ENCODE measurements around the gene SPN. TPM values are rescaled to one million over a fixed set of nuclear protein-coding genes. Genes with fewer than 3 reads are reported as not detected.
"Not testable (repeated sequence)": the region's sequence is repeated elsewhere in the genome, so short reads cannot be mapped to it uniquely, and the experiment has no call there.

SPN gene
- total and polyA plus RNA-seq, 5 donors from 2014 or later = 103 to 149 (median 134) TPM

DNA sequence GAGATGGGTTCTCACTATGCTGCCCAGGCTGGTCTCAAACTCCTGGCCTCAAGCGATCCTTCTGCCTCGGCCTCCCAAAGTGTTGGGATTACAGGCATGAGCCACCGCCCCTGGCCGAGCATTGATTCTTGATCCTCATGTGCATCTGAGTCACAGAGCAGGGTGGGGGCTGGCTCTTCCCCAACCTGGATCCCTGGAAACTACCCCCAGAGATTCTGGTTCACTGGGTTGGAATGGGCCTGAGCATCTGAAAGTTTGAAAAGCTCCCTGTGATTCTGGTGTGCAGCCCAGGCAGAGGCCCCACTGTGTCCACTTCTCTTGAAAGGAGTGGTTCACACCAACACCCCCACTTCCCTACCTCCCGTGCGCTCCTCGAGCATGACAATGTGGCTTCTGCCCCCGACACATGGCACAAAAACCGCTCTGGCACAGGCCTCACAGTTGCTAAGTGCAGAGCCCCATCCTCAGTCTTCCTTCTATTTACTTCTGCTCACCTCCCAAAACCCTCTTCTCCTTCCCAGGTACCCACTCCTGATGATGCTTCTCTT, 20.6 kb downstream of the SPN start:
- Histone ChIP-seq H3K27me3 (ENCODE audit: control insufficient read depth, insufficient read depth, low read length) (no peaks in the 10 kb centered on the region), H3K9me3 (ENCODE audit: control insufficient read depth in 2 of 2, low read length in 2 of 2) (no peaks in the 10 kb centered on the region), H3K27ac (ENCODE audit: insufficient read depth, low read length, poor library complexity, severe bottlenecking) (no peak overlapping the region), H3K36me3 (ENCODE audit: control insufficient read depth, insufficient read depth, low read length) (no peaks in the 10 kb centered on the region), H3K4me3 (ENCODE audit: low read depth, low read length) (no peak overlapping the region), H3K4me1 (ENCODE audit: control insufficient read depth, insufficient read depth, low read length, poor library complexity, severe bottlenecking) (peaks cover 18% of the 10 kb centered on the region)
- DNase-seq (no peak), ATAC-seq (ENCODE audit: low read depth in 2 of 2) (no peak)
- Mint-ChIP-seq H3K4me3 (no peak overlapping the region), H3K9me3 (no peaks in the 10 kb centered on the region), H3K4me1 (peaks cover 0 to 32% (median 13%) of the 10 kb centered on the region in 4 donors), H3K36me3 (no peaks in the 10 kb centered on the region), H3K27ac (no peak overlapping the region), H3K27me3 (no peaks in the 10 kb centered on the region)

DNA sequence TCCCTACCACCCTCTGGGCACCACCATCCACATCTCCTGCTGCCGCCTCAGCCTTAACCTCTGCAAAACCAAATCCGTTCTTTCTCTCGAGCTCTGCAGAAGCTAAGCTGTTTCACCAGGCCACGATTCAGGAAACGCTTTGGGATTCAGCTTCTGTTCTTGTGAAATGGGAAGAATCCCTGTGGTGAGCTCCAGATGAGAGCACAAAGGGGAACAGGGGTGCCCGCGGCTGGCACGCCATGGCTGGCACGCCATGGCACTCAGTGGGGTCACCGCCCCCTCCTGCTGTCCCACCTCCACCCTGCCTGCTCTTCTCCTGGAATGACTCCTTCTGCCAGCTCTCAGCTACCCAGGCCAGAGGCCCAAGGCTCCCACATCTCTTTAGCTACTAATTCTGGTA, 21.6 kb downstream of the SPN start:
- Mint-ChIP-seq H3K9me3 (no peaks in the 10 kb centered on the region), H3K36me3 (no peaks in the 10 kb centered on the region), H3K4me1 (peaks cover 0 to 25% (median 9%) of the 10 kb centered on the region in 4 donors), H3K27ac (no peak overlapping the region), H3K4me3 (no peak overlapping the region), H3K27me3 (no peaks in the 10 kb centered on the region)
- no peak for DNase-seq
- Histone ChIP-seq H3K4me1 (ENCODE audit: control insufficient read depth, insufficient read depth, low read length, poor library complexity, severe bottlenecking) (peaks cover 9% of the 10 kb centered on the region), H3K4me3 (ENCODE audit: low read depth, low read length) (no peak overlapping the region), H3K9me3 (ENCODE audit: control insufficient read depth in 2 of 2, low read length in 2 of 2) (no peaks in the 10 kb centered on the region), H3K27ac (ENCODE audit: insufficient read depth, low read length, poor library complexity, severe bottlenecking) (no peak overlapping the region), H3K36me3 (ENCODE audit: control insufficient read depth, insufficient read depth, low read length) (no peaks in the 10 kb centered on the region), H3K27me3 (ENCODE audit: control insufficient read depth, insufficient read depth, low read length) (no peaks in the 10 kb centered on the region)
- no peak for ATAC-seq (ENCODE audit: low read depth in 2 of 2)

DNA sequence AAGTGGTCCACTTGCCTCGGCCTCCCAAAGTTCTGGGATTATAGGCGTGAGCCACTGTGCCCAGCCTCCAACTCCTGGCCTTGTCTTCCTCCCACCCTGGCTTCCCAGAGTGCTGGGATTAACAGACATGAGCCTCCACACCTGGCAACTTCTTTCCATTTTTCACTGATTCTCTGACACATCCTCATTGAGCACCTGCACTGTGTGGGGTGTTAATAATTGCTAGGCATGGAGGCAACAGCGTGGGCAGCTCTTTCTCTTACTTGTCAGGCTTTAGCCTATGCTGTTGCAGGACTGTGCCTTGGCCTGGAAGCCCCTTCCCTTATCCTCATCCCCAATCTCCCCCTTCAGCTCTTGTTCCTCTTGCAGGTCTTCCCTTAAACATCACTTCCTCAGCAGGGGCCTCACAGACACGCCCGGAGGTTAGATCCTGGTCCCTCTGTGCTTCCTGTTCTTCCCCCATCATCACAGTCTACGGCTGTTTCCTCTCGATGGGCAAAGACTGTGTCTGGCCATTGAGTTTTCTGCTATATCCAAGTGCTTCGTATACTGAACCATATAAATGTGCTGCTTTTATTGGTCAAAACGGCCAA, 23.8 kb downstream of the SPN start:
- no peak overlapping the region for H3K4me3 ChIP-seq (ENCODE audit: low read depth, low read length)
- no peaks in the 10 kb centered on the region for H3K27me3 Mint-ChIP-seq

DNA sequence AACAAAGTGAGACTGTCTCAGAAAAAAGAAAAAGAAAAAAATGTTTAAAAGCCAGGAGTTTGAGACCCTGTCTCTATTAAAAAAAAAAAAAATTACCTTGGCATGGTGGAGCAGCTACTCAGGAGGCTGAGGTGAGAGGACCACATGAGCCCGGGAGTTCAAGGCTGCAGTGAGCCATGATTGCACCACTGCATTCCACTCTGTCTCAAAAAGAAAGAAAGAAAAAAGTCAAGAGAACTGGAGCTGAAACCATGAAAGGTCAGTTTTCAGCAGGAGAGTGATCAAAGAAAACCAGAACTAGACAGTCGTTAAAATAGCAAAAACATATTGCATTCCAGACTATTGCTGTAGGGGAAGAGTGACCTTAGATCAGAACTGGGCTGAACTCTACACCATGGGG, 24.7 kb downstream of the SPN start:
- Histone ChIP-seq H3K27me3 (ENCODE audit: control insufficient read depth, insufficient read depth, low read length) (no peaks in the 10 kb centered on the region), H3K9me3 (ENCODE audit: control insufficient read depth in 2 of 2, low read length in 2 of 2) (no peaks in the 10 kb centered on the region), H3K36me3 (ENCODE audit: control insufficient read depth, insufficient read depth, low read length) (no peaks in the 10 kb centered on the region), H3K27ac (ENCODE audit: insufficient read depth, low read length, poor library complexity, severe bottlenecking) (no peak overlapping the region), H3K4me1 (ENCODE audit: control insufficient read depth, insufficient read depth, low read length, poor library complexity, severe bottlenecking) (peaks cover 4% of the 10 kb centered on the region), H3K4me3 (ENCODE audit: low read depth, low read length) (no peak overlapping the region)
- DNase-seq (no peak), ATAC-seq (ENCODE audit: low read depth in 2 of 2) (no peak)
- Mint-ChIP-seq H3K27ac (peak overlapping the region in 2 of 3 donors; percentile 69 to 74), H3K4me3 (no peak overlapping the region), H3K9me3 (no peaks in the 10 kb centered on the region), H3K4me1 (peaks cover 0 to 15% (median 7%) of the 10 kb centered on the region in 4 donors), H3K27me3 (no peaks in the 10 kb centered on the region), H3K36me3 (no peaks in the 10 kb centered on the region)

More for the DNA sequence above, 23.8 kb downstream of the SPN start:
- no peak for ATAC-seq (ENCODE audit: low read depth in 2 of 2)
- Mint-ChIP-seq H3K9me3 (no peaks in the 10 kb centered on the region), H3K4me3 (no peak overlapping the region), H3K36me3 (no peaks in the 10 kb centered on the region), H3K27ac (peak overlapping the region in 2 of 3 donors; percentile 69 to 78), H3K4me1 (peaks cover 0 to 14% (median 7%) of the 10 kb centered on the region in 4 donors)
- H3K4me1 ChIP-seq (ENCODE audit: control insufficient read depth, insufficient read depth, low read length, poor library complexity, severe bottlenecking) = peaks cover 3% of the 10 kb centered on the region
- H3K27me3 ChIP-seq (ENCODE audit: control insufficient read depth, insufficient read depth, low read length) = no peaks in the 10 kb centered on the region
- no peak for DNase-seq
- H3K27ac ChIP-seq (ENCODE audit: insufficient read depth, low read length, poor library complexity, severe bottlenecking) = no peak overlapping the region
- H3K36me3 ChIP-seq (ENCODE audit: control insufficient read depth, insufficient read depth, low read length) = no peaks in the 10 kb centered on the region
- no peaks in the 10 kb centered on the region for H3K9me3 ChIP-seq (ENCODE audit: control insufficient read depth in 2 of 2, low read length in 2 of 2)

DNA sequence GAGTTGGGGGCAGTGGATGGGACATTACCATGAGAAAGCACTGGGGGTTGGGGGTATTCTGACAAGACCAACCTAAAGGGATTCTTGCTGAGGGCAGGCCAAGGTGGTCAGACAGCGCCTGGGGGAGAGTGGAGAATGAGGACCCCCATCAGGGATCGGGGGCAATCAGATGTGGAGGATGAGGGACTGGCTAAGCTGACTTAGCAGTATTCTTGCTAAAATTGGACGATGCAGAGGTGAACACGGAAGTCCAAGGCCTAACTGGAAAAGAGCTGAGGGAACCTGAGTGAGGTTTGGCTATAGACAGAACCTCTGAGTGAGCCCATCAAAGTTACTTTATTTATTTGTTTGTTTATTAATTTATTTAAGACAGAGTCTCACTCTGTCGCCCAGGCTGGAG, 25.1 kb downstream of the SPN start:
- Mint-ChIP-seq H3K27me3 (no peaks in the 10 kb centered on the region), H3K27ac (peak overlapping the region in 1 of 3 donors; percentile 74), H3K4me3 (no peak overlapping the region), H3K9me3 (no peaks in the 10 kb centered on the region), H3K36me3 (no peaks in the 10 kb centered on the region), H3K4me1 (peaks cover 0 to 15% (median 7%) of the 10 kb centered on the region in 4 donors)
- ATAC-seq (ENCODE audit: low read depth in 2 of 2) (no peak), DNase-seq (no peak)
- peaks cover 4% of the 10 kb centered on the region for H3K4me1 ChIP-seq (ENCODE audit: control insufficient read depth, insufficient read depth, low read length, poor library complexity, severe bottlenecking)
- H3K36me3 ChIP-seq (ENCODE audit: control insufficient read depth, insufficient read depth, low read length) = no peaks in the 10 kb centered on the region
- H3K27ac ChIP-seq (ENCODE audit: insufficient read depth, low read length, poor library complexity, severe bottlenecking) = no peak overlapping the region
- H3K27me3 ChIP-seq (ENCODE audit: control insufficient read depth, insufficient read depth, low read length) = no peaks in the 10 kb centered on the region
- H3K4me3 ChIP-seq (ENCODE audit: low read depth, low read length) = no peak overlapping the region
- H3K9me3 ChIP-seq (ENCODE audit: control insufficient read depth in 2 of 2, low read length in 2 of 2) = no peaks in the 10 kb centered on the region

DNA sequence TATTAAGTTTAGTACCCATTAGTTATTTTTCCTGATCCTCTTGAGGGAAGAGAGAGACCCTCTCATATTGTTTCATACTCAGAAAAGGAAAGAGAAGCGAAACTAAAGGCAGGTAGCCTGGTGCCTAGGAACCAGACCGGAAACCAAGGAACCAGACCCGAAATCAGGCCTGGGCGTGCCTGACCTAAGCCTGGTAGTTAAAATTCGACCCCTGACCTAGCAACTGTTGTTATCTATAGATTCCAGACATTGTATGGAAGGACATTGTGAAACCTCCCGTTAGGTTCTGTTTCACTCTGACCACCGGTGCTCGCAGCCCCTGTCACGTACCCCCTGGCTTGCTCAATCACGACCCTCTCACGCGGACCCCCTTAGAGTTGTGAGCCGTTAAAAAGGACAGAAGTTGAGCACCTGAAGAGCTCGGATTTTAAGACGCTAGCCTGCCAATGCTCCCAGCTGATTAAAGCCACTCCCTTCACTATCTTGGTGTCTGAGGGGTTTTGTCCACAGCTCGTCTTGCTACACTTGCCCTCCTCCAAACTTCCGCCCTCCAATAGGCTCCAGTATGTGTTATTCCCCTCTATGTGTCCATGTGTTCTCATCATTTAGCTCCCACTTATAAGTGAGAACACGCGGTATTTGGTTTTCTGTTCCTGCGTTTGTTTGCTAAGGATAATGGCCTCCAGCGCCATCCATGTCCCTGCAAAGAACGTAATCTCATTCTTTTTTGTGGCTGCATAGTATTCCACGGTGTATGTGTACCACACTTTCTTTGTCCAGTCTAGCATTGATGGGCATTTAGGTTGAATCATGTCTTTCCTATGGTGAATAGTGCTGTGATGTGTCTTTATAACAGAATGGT, 26.7 kb downstream of the SPN start:
- not testable (repeated sequence) for DNase-seq; H3K36me3 Mint-ChIP-seq; H3K27me3 Mint-ChIP-seq; H3K4me3 Mint-ChIP-seq; H3K4me3 ChIP-seq (ENCODE audit: low read depth, low read length); H3K36me3 ChIP-seq (ENCODE audit: control insufficient read depth, insufficient read depth, low read length); H3K9me3 ChIP-seq (ENCODE audit: control insufficient read depth in 2 of 2, low read length in 2 of 2); H3K27me3 ChIP-seq (ENCODE audit: control insufficient read depth, insufficient read depth, low read length); ATAC-seq (ENCODE audit: low read depth in 2 of 2); H3K4me1 ChIP-seq (ENCODE audit: control insufficient read depth, insufficient read depth, low read length, poor library complexity, severe bottlenecking); H3K9me3 Mint-ChIP-seq; H3K27ac ChIP-seq (ENCODE audit: insufficient read depth, low read length, poor library complexity, severe bottlenecking)
- peaks cover 0 to 15% (median 7%) of the 10 kb centered on the region in 4 donors for H3K4me1 Mint-ChIP-seq
- peak overlapping the region in 1 of 3 donors; percentile 69 for H3K27ac Mint-ChIP-seq

DNA sequence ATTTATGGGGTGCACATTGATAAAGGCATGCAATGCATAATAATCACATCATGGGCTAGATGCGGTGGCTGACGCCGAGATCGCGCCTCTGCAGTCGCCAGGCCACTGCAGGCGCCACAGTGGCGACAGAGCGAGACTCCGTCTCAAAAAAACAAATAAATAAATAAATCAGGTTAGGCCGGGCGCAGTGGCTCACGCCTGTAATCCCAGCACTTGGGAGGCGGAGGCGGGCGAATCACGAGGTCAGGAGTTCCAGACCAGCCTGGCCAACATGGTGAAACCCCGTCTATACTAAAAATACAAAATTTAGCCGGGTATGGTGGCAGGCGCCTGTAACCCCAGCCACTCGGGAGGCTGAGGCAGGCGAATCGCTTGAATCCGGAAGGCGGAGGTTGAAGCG, 29.6 kb downstream of the SPN start:
- H3K36me3 Mint-ChIP-seq; H3K4me3 ChIP-seq (ENCODE audit: low read depth, low read length); H3K4me1 ChIP-seq (ENCODE audit: control insufficient read depth, insufficient read depth, low read length, poor library complexity, severe bottlenecking); H3K4me3 Mint-ChIP-seq; ATAC-seq (ENCODE audit: low read depth in 2 of 2); H3K9me3 Mint-ChIP-seq; H3K36me3 ChIP-seq (ENCODE audit: control insufficient read depth, insufficient read depth, low read length); H3K27me3 ChIP-seq (ENCODE audit: control insufficient read depth, insufficient read depth, low read length); H3K27me3 Mint-ChIP-seq; H3K27ac Mint-ChIP-seq; H3K9me3 ChIP-seq (ENCODE audit: control insufficient read depth in 2 of 2, low read length in 2 of 2); DNase-seq; H3K27ac ChIP-seq (ENCODE audit: insufficient read depth, low read length, poor library complexity, severe bottlenecking); H3K4me1 Mint-ChIP-seq: not testable (repeated sequence)
